ENCODE measurements around the gene PDZD8. TPM values are rescaled to one million over a fixed set of nuclear protein-coding genes. Genes with fewer than 3 reads are reported as not detected.

Gene PDZD8
- polyA plus RNA-seq, 1 donor (not counting 4 experiments of a cell fraction or from before 2014, with no cell fraction given), result 24.3 TPM

DNA sequence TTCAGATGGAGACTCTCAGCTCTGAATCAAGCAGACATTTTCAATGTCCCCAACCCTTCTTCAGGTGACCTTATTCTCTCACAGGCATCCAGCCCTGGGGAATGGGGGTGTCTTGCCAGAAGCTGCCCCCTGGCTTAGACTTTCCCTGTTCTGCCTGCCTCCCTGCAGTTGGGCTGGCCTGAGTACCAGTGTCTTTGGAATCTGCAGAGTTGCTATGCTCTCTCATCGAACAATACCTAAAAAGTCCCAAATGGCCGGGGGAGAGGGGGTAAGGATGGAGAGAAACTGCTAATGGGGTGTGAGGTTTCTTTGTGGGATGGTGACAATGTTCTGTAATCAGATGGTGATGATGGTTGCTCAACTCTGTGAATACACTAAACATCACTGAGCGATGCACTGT lies 113.7 kb downstream of the PDZD8 start:
- no peak for FAIRE-seq
- dilution Hi-C loops (cut with MboI; ENCODE audit: extremely low pct_ligation_motif_present, low sequenced_read_pairs), result no loop called here
- H3K36me3 ChIP-seq (ENCODE audit: control insufficient read depth in 2 of 2, extremely low read depth in 1 of 2, insufficient read depth in 2 of 2, low read length in 2 of 2), result no peaks in the 10 kb centered on the region

GRCh38 chr10:117260084-117260483 lies 115.2 kb downstream of the PDZD8 start:
- Histone ChIP-seq H4K20me1 (ENCODE audit: control insufficient read depth, extremely low read depth, insufficient read depth, low read length) (no peaks in the 10 kb centered on the region), H3K9ac (ENCODE audit: control insufficient read depth, extremely low read depth, insufficient read depth, low read length) (no peak overlapping the region), H3K9me1 (ENCODE audit: control insufficient read depth, extremely low read depth, insufficient read depth, low read length) (no peaks in the 10 kb centered on the region), H2AFZ (ENCODE audit: control insufficient read depth, low read length) (no peak overlapping the region), H3K36me3 (ENCODE audit: control insufficient read depth in 2 of 2, extremely low read depth in 1 of 2, insufficient read depth in 2 of 2, low read length in 2 of 2) (no peaks in the 10 kb centered on the region), H3K4me2 (ENCODE audit: control insufficient read depth, extremely low read depth, insufficient read depth, low read depth, low read length) (no peak overlapping the region), H3K4me1 (ENCODE audit: control insufficient read depth, extremely low read depth, insufficient read depth, low read length) (no peaks in the 10 kb centered on the region), H3K4me3 (ENCODE audit: control insufficient read depth in 2 of 3, extremely low read depth in 1 of 3, insufficient read depth in 2 of 3, low read depth in 1 of 3, low read length in 3 of 3) (no peak overlapping the region), H3K27me3 (ENCODE audit: control insufficient read depth, extremely low read depth, insufficient read depth, low read length) (peaks cover 11% of the 10 kb centered on the region), H3K9me3 (ENCODE audit: control insufficient read depth, low read depth, low read length) (no peaks in the 10 kb centered on the region), H3K27ac (ENCODE audit: control insufficient read depth, insufficient read depth, low read length) (no peak overlapping the region), H3K79me2 (ENCODE audit: control insufficient read depth, insufficient read depth, low read length) (no peaks in the 10 kb centered on the region)
- no peak for FAIRE-seq
- DNase-seq (ENCODE audit: low read depth, low spot score), result no peak
- dilution Hi-C loops (cut with MboI; ENCODE audit: extremely low pct_ligation_motif_present, low sequenced_read_pairs), result no loop called here
- TF ChIP-seq, protein P1, sequence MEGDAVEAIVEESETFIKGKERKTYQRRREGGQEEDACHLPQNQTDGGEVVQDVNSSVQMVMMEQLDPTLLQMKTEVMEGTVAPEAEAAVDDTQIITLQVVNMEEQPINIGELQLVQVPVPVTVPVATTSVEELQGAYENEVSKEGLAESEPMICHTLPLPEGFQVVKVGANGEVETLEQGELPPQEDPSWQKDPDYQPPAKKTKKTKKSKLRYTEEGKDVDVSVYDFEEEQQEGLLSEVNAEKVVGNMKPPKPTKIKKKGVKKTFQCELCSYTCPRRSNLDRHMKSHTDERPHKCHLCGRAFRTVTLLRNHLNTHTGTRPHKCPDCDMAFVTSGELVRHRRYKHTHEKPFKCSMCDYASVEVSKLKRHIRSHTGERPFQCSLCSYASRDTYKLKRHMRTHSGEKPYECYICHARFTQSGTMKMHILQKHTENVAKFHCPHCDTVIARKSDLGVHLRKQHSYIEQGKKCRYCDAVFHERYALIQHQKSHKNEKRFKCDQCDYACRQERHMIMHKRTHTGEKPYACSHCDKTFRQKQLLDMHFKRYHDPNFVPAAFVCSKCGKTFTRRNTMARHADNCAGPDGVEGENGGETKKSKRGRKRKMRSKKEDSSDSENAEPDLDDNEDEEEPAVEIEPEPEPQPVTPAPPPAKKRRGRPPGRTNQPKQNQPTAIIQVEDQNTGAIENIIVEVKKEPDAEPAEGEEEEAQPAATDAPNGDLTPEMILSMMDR (optimal IDR thresholded peaks at IDR 0.05 in 1 of 3, IDR thresholded peaks at IDR 0.05 in 1 of 3, conservative IDR thresholded peaks at IDR 0.05 in 1 of 3; ENCODE audit: extremely low read depth in 1 of 3, insufficient read depth in 2 of 3, low read length in 3 of 3), result no peak
- no peak for TF ChIP-seq EZH2 (IDR thresholded peaks at IDR 0.05; ENCODE audit: low read length)

More for the DNA sequence above, 113.7 kb downstream of the PDZD8 start:
- H2AFZ ChIP-seq (ENCODE audit: control insufficient read depth, low read length), result no peak overlapping the region
- no peak overlapping the region for H3K9ac ChIP-seq (ENCODE audit: control insufficient read depth, extremely low read depth, insufficient read depth, low read length)
- no peak for DNase-seq (ENCODE audit: low read depth, low spot score)
- H3K79me2 ChIP-seq (ENCODE audit: control insufficient read depth, insufficient read depth, low read length), result no peaks in the 10 kb centered on the region
- H4K20me1 ChIP-seq (ENCODE audit: control insufficient read depth, extremely low read depth, insufficient read depth, low read length), result no peaks in the 10 kb centered on the region
- no peak overlapping the region for H3K4me3 ChIP-seq (ENCODE audit: control insufficient read depth in 2 of 3, extremely low read depth in 1 of 3, insufficient read depth in 2 of 3, low read depth in 1 of 3, low read length in 3 of 3)
- H3K4me1 ChIP-seq (ENCODE audit: control insufficient read depth, extremely low read depth, insufficient read depth, low read length), result no peaks in the 10 kb centered on the region
- TF ChIP-seq EZH2 (IDR thresholded peaks at IDR 0.05; ENCODE audit: low read length), result no peak
- TF ChIP-seq, protein P1 (optimal IDR thresholded peaks at IDR 0.05 in 1 of 3, IDR thresholded peaks at IDR 0.05 in 1 of 3, conservative IDR thresholded peaks at IDR 0.05 in 1 of 3; ENCODE audit: extremely low read depth in 1 of 3, insufficient read depth in 2 of 3, low read length in 3 of 3), result no peak
- no peak overlapping the region for H3K4me2 ChIP-seq (ENCODE audit: control insufficient read depth, extremely low read depth, insufficient read depth, low read depth, low read length)
- H3K9me3 ChIP-seq (ENCODE audit: control insufficient read depth, low read depth, low read length), result no peaks in the 10 kb centered on the region
- H3K27ac ChIP-seq (ENCODE audit: control insufficient read depth, insufficient read depth, low read length), result no peak overlapping the region
- H3K9me1 ChIP-seq (ENCODE audit: control insufficient read depth, extremely low read depth, insufficient read depth, low read length), result no peaks in the 10 kb centered on the region
- H3K27me3 ChIP-seq (ENCODE audit: control insufficient read depth, extremely low read depth, insufficient read depth, low read length), result peaks cover 11% of the 10 kb centered on the region
